C4-2B (cell line): ENCODE results near the gene ZNF516.

Source experiments
- H3K27ac ChIP-seq: fragments of 450-650 bp; 2 replicates; pipeline ENCODE4 v1.5.1; 2017
- CTCF ChIP-seq: fragments of 450-650 bp; conservative IDR thresholded peaks from 2 replicates; pipeline ENCODE4 v1.5.1; 2017; ENCODE audit warnings: mild to moderate bottlenecking
- ZFX ChIP-seq: fragments of 450-650 bp; IDR thresholded peaks from 2 replicates; pipeline ENCODE4 v1.6.1; 2017

The ZNF516 gene

GRCh38 chr18:76436342-76436741 lies 58.7 kb downstream of the ZNF516 start:
- no peak overlapping the region for H3K27ac ChIP-seq
- TF ChIP-seq CTCF: no peak
- TF ChIP-seq ZFX: no peak

- TF ChIP-seq CTCF (peak; percentile 56), ZFX (no peak)
- H3K27ac ChIP-seq: no peak overlapping the region
These were observed 59.6 kb downstream of the ZNF516 start for GRCh38 chr18:76435316-76435989.

- H3K27ac ChIP-seq: no peak overlapping the region
- TF ChIP-seq ZFX: no peak
- no peak for TF ChIP-seq CTCF
These were observed 60.6 kb downstream of the ZNF516 start for GRCh38 chr18:76434452-76434851.

GRCh38 chr18:76433788-76434187 lies 61.3 kb downstream of the ZNF516 start:
- no peak for TF ChIP-seq ZFX
- TF ChIP-seq CTCF: no peak
- no peak overlapping the region for H3K27ac ChIP-seq

- no peak overlapping the region for H3K27ac ChIP-seq
These were observed 61.9 kb downstream of the ZNF516 start for GRCh38 chr18:76432970-76433767.

GRCh38 chr18:76432274-76432755 lies 62.7 kb downstream of the ZNF516 start:
- TF ChIP-seq ZFX (no peak), CTCF (no peak)
- no peak overlapping the region for H3K27ac ChIP-seq

More at GRCh38 chr18:76432970-76433767, 61.9 kb downstream of the ZNF516 start:
- TF ChIP-seq CTCF (no peak), ZFX (no peak)
